ENCODE data around the gene ALK.

- TF ChIP-seq GATA2 (IDR thresholded peaks at IDR 0.05; ENCODE audit: low read depth, low read length) (no peak), GATA3 (IDR thresholded peaks at IDR 0.05; ENCODE audit: low read depth, low read length) (no peak)
Measured at GRCh38 chr2:29576231-29576630, 345.2 kb downstream of the ALK start.
